GM19035 (cell line): ENCODE measurements around the gene CPPED1.
"Not testable (repeated sequence)": the region's sequence is repeated elsewhere in the genome, so short reads cannot be mapped to it uniquely, and the experiment has no call there.

Source experiments
- ATAC-seq: cut with Tn5 transposase; IDR thresholded peaks from one replicate; pipeline ENCODE4 v1.9.1; 2021; ENCODE audit not compliant: unreplicated experiment

Gene CPPED1

DNA sequence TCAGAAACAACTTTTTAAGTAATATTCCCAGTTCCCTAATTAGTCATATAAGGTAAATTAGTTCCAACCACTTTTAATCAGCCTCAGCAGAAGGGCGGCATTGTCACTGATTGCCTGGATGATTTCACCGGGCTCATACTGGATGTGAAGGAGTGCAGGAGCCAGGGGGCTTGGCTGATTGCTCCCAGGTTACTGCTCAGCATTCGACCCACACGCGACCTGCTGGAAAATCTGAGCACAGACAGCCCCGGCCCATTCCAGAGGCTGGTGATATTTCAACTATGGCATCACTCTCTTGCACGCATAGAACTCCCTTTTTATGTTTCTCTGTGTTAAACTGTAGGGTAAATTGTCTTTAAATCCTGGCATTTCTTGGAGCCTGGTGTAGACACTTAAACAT, 34.2 kb downstream of the CPPED1 start:
- ATAC-seq = no peak

DNA sequence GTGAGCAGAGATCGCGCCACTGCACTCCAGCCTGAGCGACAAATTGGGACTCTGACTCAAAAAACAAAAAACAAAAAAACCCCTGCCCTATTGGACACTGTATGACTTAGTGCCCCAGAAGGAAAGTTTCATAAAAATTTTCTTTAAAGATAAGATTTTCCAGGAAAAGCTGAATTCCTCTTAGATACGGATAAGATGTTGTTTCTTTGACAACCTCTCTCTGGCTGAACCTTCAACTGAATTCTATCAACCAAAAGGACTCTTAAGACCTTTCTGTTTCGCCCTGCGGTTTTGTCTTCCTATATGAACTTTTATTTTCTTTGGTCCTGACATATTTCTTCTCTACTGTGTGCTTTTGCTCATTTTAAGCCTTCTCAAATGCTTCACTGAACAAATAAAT, 35.8 kb downstream of the CPPED1 start:
- no peak for ATAC-seq

DNA sequence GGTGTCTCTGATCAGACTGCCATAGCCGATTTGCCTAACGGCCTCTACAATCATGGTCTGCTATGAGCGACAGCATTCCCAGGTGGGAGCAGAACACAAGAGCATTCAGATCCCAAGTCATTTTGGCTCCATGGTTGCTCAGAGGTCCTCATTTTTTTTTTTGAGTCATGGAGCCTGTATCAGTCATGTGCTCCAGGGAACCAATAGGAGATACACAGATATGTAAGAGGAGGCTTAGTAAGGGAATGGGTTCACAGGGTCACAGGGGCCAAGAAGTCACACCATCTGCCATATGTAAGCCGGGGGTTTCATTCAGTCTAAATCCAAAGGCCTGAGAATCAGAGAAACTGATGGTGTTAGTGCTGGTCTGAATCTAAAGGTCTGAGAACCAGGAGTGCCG, 36.8 kb downstream of the CPPED1 start:
- no peak for ATAC-seq

DNA sequence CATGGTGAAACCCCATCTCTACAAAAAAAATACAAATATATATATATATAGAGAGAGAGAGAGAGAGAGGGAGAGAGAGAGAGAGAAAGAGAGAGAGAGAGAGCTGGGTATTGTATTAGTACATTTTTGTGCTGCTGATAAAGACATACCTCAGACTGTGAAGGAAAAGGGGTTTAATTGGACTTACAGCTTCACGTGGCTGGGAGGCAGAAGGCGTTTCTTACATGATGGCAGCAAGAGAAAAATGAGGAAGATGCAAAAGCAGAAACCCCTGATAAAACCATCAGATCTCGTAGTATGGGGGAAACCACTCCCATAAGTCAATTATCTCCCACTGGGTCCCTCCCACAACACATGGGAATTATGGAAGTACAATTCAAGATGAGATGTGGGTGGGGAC, 37.5 kb downstream of the CPPED1 start:
- ATAC-seq = not testable (repeated sequence)

DNA sequence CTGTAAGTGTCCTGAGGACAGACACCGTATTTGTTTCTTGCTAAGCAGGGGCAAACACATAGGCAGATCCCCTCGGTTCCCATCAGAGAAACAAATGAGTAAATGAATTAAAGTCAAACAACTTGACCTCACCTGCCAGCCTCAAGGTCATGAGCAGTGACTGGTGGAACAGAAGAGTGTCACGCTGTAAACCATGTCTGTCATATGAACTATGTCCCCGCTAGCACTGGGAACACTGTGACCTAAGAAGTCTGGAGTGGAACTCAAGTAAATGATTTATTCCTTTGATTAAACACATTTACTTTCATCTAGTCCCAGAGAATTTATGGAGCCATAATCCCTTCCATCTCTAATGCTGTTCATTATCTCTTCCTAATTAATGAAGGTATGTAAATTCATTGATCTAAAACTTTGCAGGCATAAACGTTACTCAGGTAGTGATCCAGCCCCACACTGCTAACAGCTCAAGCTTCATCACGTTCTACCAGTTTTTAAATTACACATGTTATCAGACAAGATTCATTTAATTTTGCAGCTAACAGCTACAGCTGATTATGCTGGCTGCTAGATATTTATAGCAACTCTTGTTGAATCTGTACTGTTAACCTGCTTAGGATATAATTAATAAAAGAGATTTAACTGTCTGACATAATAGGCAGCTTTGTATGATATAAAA, 38.7 kb downstream of the CPPED1 start:
- ATAC-seq = no peak

DNA sequence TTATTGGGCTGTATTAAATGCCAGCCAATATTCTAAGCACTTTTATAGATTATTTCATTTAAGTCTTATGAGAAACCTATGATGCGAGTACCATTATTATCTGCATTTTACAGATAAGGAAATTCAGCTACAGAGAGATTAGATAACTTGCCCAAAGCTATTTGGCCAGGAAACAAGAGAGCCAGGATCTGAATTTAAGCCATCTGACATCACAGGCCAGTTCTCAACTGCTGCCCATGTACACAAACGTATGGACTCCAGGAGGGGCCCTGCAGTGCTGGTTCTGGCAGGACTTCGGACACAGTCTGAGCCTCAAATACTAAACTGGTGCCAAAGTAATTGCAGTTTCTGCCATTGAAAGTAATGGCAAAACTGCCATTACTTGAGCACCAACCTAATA, 40.2 kb downstream of the CPPED1 start:
- ATAC-seq = no peak

DNA sequence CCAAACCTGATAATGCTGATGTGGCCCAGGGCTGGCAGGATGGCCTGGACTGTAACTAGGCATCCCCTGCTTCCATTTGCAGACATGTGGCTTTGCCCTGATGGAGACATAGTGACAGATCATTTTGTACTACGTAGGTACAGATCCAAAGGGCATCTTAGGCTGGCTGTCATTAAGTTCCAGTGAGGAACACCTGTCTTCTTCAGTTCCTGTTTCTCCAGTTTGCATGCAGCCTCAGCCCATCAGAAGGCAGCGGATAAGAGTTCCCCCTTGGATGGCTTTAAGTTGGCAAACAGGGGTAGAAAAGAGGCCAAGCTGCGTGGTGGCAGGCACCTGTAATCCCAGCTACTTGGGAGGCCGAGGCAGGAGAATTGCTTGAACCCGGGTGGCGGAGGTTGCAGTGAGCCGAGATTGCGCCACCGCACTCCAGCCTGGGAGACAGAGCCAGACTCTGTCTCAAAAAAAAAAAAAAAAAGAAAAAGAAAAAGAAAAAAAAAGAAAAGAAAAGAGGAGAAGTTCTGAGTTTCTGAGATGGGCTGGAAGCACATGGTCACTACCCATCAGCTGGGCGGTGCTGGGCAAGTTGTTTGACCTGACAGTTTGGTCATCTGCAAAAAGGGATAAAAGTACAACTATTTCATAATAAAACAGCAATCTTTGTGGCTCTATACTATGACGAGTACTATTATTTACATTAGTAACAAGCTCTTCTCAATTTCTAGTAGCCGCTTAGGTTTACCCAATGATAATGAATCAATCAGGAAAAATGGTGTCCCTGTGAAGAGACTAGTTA, 42.7 kb downstream of the CPPED1 start:
- no peak for ATAC-seq

DNA sequence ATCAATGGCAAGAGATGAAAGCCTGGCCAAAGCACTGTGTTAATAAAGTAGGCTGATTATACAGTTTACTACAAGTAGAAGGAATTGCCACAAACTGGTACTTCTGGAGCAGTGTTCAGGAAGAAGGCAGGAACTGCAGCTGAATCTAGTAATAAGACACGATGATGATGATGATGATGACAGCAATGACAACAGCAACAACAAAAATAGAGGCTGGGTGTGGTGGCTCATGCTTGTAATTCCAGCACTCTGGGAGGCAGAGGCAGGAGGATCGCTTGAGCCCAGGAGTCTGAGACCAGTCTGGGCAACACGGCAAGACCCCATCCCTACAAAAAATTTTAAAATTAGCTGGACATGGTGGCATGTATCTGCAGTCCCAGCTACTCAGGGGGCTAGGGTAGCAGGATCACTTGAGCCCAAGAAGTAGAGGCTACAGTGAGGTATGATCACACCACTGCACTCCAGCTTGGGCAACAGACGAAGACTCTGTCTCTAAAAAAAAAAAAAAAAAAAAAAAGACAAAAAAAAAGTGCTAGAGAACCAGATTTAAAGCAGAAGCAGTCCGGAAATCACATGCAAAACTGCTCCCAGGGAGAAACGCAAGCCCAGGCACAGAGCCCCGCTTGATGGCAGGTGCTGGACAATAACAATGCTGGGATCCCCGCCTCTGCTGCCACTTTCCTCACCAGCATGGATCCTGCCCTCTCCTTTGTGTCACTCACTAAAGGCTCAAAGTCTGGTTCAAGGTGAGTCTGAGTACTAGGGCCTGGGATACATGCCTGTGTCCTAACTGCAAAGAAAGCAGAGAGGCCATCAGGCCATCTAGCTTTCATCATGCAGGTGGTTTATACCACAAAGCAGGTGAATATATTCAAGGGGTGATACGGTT, 44.8 kb downstream of the CPPED1 start:
- ATAC-seq = no peak

DNA sequence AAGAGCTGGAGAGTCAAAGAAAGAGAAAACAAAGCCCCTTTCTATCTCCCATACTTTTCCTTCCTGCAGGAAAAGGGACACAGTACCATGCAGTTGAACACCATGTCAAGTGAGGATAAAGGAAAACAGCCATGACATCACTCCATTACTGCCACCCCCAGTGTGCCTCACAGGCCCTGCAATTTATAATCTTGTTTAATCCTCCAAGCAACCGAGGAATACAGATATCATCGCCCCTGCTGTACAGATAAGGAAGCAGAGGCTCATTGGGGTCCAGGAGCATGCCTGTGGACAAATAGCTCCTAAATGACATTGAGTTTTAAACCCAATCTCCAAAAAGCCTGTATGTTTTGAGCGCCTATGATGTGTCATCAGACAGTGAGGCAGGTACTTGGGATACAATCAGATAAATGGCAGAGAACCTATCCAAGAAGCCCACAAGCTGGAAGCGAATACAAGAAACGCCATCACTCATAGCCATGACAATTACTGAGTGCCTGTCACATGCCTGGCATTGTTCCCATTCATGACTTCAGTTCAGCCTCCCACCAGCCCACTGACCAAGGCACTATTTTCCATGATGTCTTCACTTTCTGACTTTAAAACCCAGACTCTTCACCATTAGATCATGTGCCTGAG, 45.5 kb downstream of the CPPED1 start:
- no peak for ATAC-seq

DNA sequence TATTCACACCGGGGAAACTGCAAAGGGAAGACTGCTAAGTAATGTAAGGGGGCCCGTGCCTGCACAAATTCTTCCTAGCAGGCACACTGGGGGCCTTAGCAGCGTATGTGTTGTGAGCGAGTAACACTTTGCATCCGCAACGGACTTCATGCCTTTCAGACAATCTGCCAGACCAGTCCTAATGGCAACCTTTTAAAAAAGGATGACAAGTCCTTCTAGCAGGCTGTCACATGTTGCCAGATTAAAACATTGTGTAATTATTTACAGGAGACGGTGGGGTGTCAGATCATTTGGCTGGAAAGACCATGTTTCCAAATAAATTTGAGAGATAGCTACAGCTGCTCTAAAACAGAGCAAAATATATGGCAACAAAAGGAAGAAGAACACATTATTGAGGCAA, 46.1 kb downstream of the CPPED1 start:
- no peak for ATAC-seq

DNA sequence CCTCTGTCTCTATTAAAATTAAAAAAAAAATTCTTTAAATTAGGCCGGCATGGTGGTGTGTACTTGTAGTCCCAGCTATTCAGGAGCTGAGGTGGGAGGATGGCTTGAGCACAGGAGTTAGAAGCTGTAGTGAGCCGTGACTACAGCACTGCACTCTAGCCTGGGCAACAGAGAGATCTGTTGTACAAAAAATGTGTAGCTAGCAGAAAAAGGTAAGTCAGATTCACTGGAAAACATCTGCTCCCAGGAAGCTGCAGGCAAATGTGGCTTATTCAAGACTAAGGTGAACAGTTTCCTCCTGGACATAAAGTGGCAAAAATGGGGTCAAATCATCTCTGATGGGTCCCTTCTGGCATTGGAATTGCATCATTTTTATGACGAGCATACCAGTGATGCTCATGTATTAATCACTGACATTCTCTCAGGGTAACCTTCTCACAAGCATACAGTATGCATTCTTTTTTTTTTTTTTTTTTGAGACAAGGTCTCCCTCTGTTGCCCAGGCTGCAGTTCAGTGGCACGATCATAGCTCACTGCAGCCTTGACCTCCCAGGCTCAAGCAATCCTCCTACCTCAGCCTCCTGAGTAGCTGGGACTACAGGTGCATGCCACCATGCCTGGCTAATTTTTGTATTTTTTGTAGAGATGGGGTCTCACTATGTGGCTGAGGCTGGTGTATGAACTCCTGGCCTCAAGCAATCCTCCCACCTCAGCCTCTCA, 48.7 kb downstream of the CPPED1 start:
- ATAC-seq = no peak

DNA sequence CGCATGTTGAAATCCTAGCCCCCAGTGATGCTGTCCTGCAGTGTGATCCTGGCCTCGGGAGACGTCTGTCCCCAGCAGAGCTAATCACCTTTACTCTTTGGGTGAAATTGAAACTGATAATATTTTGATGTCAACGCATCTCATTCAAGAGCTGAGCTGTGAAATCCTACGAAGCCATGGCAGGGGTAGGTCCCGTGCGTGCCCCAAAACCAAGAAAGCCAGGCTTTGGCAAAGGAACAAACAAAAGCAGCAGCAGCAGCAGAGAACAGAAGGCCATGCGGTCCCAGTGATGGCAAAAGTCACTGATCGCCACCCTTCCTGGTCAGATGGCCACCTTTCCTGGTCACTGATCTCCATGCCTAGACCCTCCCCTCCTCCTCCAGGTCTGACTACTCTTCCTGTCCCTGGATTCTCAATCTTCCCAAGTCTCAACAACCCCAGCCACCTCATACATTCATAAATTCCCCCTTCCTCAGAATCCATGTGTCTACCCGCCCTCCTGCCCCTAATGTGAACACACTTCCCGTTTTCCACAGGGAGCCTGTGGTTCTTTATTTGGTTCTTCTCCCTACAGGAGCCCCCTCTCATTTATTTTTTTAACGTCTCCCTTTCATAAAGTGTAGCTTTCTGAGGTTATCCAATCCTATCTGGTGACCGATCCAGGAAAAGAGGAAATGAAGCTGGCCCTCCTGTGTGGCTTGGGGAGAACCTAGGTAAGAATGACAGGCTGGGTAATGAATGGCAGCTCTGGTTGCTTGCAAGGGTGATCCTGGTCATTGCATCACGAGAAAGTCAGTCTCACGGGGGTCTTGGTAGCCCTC, 50.3 kb downstream of the CPPED1 start:
- no peak for ATAC-seq

DNA sequence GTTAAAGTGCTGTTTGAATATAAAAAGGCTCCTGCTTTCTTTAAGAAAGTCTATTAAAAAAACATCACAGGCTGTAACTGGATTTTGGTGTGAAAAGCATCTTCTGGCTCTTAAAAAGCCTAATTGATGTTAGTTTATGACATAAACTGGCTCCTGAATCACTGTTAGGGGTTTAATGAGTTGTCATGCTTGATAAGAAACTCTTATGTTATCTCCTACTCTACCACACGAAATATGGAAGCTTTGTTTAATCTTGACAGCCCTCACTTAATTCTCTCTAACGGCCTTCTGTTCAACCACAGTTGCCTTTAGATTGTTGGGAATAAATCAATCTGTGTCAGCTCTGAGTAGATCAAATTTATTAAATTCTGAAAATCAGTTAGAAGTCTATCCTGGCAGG, 51.5 kb downstream of the CPPED1 start:
- ATAC-seq = no peak

DNA sequence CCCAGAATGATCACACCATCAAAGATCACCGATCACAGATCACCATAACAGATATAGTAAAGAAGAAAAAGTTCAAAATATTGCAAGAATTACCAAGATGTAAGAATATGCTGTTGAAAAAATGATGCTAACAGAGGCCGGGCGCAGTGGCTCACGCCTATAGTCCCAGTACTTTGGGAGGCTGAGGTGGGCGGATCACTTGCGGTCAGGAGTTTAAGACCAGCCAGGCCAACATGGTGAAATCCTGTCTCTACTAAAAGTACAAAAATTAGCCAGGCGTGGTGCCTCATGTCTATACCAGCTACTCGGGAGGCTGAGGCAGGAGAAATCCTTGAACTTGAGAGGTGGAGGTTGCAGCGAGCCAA, 53.2 kb downstream of the CPPED1 start:
- no peak for ATAC-seq

DNA sequence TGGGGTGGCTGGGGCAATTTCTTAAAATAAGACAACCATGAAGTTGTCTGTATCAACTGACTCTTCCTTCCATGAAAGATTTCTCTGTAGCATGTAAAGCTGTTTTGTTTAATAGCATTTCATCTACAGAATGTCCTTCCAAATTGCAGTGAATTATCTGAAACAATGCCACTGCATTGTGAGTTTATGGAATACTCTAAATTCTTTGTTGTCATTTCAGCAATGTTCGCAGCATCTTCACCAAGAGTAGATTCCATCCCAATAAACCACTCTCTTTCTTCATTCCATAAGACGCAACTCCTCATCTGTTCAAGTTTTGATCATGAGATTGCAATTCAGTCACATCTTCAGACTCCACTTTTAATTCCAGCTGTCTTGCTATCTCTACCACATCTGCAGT, 54.6 kb downstream of the CPPED1 start:
- no peak for ATAC-seq

DNA sequence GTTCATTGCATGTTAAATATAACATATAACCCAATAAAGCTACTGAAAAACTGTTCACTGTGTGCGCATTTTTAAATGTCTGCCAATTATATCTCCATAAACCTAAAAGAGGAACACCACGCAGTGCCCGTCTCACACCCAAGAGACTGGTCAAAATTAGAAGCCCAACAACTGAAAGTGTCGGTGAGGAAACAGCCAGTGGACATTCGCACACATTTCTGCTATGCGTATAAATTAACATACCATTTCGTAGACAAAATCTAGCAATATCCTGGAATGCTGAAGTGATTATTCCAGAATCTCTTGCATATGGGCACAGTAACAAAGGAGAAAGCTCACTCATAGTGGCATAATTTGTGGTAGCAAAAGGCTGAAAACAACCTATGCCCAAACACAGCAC, 55.9 kb downstream of the CPPED1 start:
- ATAC-seq = no peak

DNA sequence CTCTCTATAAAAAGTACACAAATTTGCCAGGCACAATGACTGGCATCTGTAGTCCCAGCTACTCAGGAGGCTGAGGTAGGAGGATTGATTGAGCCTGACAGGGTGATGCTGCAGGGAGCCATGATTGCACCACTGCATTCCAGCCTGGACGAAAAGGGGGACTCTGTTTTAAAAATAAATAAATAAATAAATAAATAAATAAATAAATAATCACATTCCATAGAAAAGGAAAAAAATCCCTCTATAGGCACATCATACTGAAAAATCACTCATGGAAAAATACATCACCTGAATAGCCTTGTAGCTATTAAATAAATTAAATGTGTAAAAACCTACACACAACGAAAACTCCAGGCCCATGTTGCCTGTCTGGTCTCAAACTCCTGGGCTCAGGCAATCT, 56.4 kb downstream of the CPPED1 start:
- ATAC-seq = no peak

DNA sequence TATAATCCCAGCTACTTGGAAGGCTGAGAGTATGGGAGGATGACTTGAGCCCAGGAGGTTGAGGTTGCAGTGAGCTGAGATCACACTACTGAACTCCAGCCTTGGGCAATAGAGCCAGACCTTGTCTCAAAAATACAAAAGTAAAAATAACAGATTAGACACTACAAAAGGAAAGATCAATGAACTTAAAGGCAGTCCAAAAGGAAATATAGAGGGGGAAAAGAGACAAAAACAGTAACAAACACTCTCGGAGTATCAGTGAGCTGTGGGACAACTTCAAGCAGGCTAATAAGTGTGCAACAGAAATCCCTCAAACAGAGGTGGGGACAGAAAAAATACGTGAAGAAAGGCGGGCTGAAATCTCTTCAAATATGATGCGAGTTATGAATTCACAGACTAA, 58.8 kb downstream of the CPPED1 start:
- no peak for ATAC-seq

DNA sequence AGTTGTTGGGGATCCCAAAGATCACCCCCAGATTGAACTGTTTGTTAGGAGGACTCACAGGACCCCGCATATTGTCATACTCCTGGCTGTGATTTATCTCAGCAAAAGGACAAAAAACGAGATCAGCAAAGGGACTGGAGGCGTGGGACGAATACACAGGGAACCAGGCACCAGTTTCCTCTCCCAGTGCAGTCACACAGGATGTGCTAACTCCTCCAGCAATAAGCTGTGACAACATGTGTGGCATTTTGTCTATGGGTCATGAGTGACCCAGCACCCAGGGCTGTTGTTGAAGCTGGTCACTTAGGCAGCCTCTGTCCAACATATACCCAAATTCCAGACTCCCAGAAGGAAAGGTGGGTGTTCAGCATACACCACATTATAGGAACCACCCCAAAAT, 60.9 kb downstream of the CPPED1 start:
- no peak for ATAC-seq
